GM12872 (cell line): ENCODE results near the gene NEU2.

Experiments used
- CTCF ChIP-seq: IDR thresholded peaks from 3 replicates; pipeline ENCODE4 v1.5.1; 2011; ENCODE audit warnings: low read depth, mild to moderate bottlenecking, low read length, moderate library complexity; ENCODE audit not compliant: insufficient read depth

NEU2 gene

GRCh38 chr2:233068762-233069418 lies 36.4 kb downstream of the NEU2 start:
- no peak for TF ChIP-seq CTCF

DNA sequence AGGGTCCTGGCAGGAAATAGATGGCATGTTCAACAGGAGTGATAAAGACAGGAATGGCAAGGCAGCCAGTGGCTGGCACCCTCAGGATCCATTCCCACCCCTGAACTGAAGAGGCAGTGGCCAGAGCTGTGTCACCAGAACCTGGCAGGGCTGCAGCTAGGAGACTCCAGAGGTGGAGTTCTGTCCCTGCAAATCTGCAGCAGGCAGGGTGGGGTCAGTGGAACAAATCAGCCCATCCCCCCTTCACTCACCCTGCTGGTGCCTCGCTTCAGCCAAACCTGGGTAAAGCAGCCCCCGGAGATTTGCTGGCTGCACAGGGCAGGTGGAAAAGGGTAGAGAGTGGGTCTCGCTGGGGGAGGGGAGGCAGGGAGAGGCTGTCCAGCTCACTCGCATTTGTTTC lies 40.4 kb downstream of the NEU2 start:
- no peak for TF ChIP-seq CTCF

DNA sequence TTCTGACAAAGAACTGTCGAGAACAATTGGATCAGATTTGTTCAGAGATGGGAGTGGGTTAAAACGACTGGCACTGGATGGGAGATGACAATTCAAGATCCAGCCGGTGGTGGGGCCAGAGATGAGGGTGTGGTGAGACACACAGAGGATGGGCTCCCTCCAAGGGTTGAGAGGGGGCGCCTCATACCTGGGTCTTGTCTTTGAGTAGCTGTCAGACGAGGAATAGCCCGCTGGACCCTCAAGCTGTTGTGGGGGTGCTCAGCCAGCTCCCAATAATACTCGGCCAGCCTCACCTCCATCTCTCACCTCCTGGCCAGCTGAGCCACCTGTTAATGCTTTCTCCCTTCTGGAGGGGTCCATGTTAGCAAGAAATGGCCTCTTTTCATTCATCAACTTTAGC lies 41.6 kb downstream of the NEU2 start:
- 0 out of 3 replicates have a peak, but pooled peaks have one; percentile 7 for TF ChIP-seq CTCF

GRCh38 chr2:233075141-233075965 lies 42.9 kb downstream of the NEU2 start:
- TF ChIP-seq CTCF, result no peak

DNA sequence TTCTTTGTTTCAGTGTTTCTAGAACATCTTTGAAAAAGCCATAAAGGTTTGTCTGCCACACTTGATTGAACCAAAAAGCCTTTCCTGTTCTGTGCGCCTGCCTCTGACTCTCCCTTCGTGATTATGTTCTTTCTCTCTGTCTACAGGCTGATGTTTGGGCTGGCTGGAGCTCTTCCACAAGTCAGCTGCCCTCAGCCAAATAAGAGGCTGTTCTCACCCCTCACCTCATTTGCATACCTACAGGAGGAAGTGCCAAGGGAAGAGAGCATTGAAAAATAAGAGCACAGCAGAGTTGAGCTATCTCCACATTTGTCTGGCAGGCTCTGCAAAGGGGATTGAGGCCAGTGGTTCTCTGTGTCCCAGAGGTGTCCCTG lies 43.5 kb downstream of the NEU2 start:
- no peak for TF ChIP-seq CTCF

GRCh38 chr2:233076749-233077148 lies 44.3 kb downstream of the NEU2 start:
- TF ChIP-seq CTCF, result no peak

GRCh38 chr2:233079473-233079877 lies 47.0 kb downstream of the NEU2 start:
- TF ChIP-seq CTCF, result no peak
